Superior temporal gyrus (tissue), 1 donor: Measurements from ENCODE around the gene ZNF384.
A peak's percentile ranks its signal among the peaks of the same experiment; 100 is the strongest.
"Not testable (repeated sequence)": the region's sequence is repeated elsewhere in the genome, so short reads cannot be mapped to it uniquely, and the experiment has no call there.

Source experiments
- DNase-seq: peaks from one replicate; pipeline ENCODE4 v3.0.0-alpha.2; 2016; ENCODE audit errors: extremely low spot score

Gene ZNF384

DNA sequence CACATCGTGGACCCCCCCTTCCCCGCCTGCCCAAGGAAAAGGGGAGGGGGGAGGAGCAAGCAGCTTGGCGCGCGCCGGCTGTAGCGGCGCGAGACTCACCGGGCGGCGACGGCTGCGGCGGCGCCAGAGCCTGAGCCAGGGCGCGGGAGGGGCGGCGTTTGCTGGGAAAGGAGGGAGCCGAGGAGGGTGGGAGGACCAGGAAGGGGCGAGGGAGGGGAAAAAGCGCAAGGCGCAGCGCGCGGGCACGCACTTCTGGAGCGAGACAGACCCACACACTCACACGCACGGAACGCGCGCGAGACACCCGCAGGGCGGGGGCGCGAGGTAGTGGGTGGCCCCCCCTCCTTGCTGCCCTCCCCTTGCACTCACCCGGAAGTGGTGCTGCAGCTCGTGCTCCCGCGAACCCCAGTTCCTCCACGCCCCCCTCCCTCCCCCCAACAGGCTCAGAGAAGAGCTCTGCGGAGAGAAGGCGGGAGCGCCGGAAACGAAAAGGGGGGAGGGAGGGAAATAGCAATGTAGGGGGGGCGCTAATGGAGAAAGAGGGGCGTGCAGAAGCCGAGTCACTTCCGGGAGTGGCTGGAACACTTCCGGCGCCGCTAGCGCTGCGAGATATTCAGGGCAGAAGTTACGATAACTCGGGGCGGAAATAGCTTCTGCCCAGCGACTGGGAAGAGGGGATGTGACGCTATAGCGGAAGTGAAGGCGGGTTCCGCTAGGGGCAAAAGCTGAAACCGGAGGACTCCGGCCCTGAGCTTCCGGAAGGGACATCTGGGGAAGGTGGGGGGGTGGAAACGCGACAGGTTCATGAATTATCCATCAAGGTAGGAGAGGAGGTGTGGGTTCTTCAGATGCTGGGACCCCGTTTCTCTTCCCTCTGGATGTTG lies at the start of gene ZNF384:
ZNF384 (minus strand) TSS at position 377 of the 884 bp plus-strand sequence. CDS start 9,855 bp downstream, outside the sequence.
- peak; percentile 100 for DNase-seq

DNA sequence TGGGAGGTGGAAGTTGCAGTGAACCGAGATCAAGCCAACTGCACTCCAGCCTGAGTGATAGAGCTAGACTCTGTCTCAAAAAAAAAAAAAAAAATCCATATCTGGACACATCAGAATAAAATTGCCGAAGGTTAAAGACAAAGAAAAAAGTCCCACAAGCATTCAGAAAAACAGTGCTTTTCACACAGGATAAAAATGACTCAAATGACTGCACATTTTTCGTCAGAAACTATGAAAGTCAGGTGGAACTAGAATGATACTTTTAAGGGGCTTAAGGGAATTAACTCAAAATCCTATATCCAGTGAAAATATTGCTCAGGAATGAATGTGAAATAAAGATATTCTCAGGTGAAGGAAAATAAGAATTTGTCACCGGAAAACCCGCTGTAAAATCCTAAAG lies 47.6 kb upstream of the ZNF384 start:
- DNase-seq, result no peak

DNA sequence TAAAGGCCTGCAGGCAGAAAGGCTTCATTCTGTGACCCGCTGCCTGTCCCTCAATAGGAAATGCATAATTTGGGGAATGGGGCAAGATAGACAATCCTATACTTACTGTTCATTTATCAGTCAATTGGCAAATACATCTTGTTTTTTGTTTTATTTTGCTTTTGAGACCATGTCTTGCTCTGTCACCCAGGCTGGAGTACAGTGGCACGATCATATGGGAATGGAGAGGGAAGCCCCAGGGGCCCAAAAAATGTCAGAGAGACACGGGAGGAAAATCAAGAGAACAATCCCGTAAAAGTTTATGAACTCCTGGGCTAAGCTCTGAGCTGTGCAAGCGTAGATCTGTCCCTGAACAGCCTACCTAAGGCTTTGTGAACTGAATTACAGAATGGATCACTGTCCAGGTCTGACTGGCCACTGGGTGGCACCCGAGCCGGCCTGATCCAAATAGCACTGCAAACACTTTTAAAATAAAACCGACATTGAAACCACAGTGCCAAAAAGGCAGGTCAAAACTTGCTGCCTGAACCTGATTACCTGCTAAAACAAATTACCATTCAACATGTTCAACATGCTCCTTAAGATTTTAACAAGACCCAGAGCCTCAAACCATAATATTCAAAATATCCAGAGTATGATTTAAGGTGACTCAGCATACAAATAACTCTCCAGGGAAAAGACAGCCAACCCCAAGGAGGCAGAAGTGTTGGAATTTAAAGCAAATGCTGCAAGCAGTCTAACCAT lies 46.4 kb upstream of the ZNF384 start:
- peak; percentile 76 for DNase-seq

DNA sequence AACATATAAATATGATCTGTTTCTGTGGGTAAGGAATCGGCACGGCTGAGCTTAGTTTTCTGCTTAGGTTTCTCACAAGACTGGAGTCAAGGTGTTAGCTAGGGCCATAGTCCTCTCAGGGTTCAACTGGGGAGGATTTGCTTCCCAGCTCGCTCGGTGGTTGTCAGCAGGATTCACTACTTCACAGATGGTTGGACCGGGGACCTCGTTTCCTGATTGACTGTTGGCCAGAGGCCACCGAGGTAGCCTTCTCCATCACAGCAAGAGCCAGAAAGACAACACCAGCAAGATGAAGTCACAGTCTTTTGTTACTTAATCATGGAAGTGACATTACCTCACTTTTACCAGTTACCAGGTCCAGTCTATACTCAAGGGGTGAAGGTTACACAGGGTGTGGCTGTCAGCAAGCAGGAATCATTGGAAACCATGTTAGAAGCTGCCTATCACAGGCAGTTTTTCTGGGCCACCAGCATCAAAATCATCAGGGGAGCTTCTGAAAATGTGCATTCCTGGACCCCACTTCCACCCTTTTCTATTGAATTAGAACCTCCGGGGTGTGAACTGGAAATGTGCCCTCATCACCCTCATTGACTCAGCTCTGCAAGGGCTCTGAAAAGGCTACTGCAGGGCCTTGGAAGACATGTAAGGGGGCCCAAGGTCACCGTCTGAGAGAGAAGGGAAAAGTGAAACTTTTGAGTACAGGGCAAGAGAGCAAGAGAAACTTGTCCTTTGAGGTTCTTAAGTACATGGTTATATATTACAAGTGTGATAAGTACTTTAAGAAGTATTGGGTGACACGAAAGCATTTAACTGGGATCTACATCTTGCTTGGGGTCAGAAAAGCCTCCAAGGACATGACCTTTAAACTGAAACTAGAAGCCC lies 45.6 kb upstream of the ZNF384 start:
- DNase-seq, result no peak

DNA sequence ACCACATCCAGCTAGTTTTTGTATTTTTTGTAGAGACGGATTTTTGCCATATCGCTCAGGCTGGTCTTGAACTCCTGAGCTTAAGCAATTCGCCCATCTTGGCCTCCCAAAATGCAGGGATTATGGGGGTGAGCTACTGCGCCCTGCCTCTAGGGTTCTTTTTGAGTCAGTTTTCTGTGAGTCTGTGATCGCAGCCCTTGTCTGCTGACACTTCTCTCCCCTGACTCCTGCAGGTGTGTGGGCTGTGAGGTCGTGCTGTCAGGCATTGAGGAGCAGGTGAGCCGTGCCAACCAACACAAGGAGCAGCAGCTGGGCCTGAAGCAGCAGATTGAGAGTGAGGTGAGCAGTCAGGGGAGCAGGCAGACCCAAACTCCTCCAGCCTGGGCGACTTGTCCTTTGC lies 41.0 kb upstream of the ZNF384 start:
- DNase-seq, result no peak

DNA sequence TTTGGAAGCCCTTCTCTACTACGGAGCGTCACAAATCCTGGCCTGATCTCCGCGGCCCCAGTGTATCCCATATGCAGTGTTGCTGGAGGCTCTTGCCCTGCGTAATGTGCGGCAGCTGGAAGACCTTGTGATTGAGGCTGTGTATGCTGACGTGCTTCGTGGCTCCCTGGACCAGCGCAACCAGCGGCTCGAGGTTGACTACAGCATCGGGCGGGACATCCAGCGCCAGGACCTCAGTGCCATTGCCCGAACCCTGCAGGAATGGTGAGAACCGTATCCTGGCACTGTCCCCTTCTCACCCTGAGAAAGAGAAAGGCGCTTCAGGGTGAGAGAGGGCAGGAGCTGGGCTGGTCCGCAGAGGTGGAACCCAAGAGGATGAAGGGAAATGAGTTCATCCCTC lies 40.0 kb upstream of the ZNF384 start:
- no peak for DNase-seq

DNA sequence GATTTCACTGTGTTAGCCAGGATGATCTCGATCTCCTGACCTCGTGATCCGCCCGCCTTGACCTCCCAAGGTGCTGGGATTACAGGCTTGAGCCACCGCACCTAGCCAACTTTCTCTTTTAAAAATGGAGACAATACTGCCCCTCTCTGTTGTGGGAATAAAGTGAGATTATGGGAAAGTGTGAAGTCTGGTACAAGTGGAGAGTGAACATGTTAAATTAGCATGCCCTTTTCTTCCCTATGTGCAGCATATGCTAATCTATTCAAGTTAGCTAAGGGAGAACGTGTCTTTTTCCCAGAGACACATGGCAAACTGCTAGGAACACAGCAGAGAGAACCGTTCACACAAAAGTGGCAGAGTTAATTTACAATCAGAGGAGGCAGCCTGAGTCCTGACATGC lies 36.2 kb upstream of the ZNF384 start:
- no peak for DNase-seq

DNA sequence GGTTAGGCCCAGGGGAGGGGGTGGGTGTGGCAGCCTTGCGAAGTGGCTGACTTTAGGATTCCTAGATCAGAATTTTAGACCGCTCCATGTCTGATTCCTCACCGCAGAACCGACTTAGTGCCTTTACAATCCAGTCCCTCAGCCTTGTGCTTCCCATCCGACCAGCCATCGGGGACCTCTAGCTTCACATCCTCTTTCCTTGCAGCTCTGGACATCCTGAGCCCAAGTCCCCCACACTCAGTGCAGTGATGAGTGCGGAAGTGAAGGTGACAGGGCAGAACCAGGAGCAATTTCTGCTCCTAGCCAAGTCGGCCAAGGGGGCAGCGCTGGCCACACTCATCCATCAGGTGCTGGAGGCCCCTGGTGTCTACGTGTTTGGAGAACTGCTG lies 35.2 kb upstream of the ZNF384 start:
- no peak for DNase-seq

DNA sequence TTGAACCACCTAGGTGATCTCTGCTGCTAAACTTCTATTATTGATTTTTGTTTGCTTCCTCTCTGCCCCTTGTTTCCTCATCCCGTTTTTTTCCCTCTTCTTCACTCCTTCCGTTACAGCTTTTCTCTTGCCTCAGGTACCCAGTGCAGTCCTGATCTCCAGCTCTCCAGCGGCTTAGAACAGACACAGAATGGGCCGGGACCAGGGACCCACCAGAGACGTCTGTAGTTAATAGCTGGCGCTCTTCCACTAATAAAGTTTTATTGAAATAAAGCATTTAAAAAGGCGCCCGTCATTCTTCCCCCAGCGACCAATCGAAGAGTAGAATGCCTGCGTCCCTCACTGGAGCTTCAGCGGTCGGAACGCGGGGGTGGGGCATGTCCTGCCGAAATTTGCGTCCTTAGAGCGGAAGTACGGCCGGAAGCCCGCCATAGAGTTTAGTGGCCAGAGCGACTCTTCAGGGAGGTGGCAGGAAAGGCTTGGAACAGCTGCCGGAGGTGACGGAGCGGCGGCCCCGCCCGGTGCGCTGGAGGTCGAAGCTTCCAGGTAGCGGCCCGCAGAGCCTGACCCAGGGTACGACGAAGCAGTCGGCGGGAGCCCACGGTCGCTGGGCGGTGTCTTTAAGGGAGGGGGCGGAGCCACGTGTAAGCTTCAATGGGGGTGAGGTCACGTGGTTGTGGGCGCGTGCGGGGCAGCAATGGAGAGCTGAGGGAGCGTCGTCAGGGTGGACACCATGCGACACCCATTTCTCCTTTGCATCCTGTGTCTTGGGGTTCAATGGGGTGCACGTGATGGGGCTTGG lies 34.6 kb upstream of the ZNF384 start, which contains the start of gene COPS7A:
COPS7A (plus strand) TSS at position 440 of the 802 bp plus-strand sequence. CDS start 611 bp downstream, outside the sequence.
- DNase-seq, result peak; percentile 99

DNA sequence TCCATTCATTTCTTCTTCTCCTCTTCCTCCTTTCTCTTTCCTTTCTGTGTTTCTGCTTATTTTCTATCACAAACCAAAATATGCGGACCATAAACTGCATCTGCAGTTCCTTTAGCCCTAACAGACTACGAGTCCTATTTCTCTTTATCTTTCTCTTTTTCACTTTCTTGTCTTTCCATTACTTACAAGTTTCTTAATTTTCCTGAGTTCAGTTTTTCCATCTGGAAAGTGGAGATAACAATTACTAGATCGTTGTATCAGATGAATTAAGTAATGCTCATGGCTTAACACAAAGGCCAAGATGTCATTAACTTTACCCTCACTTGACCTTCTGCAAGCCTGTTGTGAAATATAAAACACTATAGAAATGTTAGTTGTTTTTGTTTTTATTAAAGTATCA lies 33.7 kb upstream of the ZNF384 start:
- DNase-seq, result no peak

DNA sequence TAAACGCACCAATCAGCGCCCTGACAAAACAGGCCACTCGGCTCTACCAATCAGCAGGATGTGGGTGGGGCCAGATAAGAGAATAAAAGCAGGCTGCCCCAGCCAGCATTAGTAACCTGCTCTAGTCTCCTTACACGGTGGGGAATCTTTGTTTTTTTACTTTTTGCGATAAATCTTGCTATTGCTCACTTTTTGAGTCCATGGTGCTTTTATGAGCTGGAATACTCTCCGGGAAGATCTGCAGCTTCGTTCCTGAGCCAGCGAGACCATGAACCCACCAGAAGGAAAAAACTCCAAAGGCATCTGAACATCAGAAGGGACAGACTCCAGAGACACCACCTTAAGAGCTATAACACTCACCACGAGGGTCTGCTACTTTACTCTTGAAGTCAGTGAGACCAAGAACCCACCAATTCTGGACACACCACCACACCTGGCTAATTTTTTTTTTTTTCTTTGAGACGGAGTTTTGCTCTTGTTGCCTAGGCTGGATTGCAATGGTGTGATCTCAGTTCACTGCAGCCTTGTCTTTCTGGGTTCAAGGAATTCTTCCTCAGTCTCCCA lies 27.8 kb upstream of the ZNF384 start:
- DNase-seq, result no peak

DNA sequence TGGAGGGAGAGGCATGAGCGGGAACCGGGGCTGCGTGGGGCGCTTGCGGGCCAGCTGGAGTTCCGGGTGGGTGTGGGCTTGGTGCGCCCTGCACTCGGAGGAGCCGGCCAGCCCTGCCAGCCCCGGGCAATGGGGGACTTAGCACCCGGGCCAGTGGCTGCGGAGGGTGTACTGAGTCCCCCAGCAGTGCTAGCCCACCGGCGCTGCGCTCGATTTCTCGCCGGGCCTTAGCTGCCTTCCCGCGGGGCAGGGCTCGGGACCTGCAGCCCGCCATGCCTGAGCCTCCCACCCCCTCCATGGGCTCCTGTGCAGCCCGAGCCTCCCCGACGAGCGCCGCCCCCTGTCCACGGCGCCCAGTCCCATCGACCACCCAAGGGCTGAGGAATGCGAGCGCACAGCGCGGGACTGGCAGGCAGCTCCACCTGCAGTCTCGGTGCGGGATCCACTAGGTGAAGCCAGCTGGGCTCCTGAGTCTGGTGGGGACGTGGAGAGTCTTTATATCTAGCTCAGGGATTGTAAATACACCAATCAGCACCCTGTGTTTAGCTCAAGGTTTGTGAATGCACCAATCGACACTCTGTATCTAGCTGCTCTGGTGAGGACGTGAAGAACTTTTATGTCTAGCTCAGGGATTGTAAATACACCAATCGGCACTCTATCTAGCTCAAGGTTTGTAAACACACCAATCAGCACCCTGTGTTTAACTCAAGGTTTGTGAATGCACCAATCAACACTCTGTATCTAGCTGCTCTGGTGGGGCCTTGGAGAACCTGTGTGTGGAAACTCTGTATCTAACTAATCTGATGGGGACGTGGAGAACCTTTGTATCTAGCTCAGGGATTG lies 27.1 kb upstream of the ZNF384 start:
- DNase-seq, result not testable (repeated sequence)

DNA sequence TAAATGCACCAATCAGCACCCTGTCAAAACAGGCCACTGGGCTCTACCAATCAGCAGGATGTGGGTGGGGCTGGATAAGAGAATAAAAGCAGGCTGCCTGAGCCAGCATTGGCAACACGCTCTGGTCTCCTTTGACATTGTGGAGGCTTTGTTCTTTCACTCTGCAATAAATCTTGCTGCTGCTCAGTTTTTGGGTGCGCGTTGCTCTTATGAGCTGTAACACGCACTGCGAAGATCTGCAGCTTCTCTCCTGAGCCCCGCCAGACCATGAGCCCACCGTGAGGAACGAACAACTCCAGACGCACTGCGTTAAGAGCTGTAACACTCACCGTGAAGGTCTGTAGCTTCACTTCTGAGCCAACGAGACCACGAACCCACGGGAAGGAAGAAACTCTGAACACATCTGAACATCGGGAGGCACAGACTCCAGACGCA lies 19.8 kb upstream of the ZNF384 start:
- DNase-seq, result no peak

DNA sequence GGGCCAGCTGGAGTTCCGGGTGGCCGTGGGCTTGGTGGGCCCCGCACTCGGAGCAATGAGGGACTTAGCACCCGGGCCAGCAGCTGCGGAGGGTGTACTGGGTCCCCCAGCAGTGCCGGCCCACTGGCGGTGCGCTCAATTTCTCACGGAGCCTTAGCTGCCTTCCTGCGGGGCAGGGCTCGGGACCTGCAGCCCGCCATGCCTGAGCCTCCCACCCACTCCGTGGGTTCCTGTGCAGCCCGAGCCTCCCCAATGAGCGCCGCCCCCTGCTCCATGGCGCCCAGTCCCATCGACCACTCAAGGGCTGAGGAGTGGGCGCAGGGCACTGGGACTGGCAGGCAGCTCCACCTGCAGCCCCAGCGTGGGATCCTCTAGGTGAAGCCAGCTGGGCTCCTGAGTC lies 19.2 kb upstream of the ZNF384 start:
- not testable (repeated sequence) for DNase-seq

DNA sequence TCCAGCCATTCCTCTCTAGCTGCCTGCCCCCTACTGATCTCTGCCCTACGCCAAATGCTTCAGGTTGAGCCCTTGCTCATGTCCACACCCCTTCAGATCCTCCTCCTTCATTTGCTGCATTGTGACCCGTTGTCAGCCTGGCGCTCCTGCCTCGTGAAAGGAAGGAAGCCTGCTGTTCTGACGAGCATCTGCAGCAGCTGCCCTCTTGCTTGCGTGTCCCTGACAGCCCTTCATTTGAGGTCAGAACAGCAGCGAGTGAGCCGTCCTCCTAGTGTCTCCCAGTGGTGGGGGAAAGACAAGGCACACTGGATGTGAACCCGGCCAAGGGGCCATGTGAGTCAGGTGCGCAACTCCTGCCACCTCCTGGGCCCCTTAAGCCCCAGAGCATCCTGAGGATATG lies 14.5 kb upstream of the ZNF384 start:
- DNase-seq, result no peak

DNA sequence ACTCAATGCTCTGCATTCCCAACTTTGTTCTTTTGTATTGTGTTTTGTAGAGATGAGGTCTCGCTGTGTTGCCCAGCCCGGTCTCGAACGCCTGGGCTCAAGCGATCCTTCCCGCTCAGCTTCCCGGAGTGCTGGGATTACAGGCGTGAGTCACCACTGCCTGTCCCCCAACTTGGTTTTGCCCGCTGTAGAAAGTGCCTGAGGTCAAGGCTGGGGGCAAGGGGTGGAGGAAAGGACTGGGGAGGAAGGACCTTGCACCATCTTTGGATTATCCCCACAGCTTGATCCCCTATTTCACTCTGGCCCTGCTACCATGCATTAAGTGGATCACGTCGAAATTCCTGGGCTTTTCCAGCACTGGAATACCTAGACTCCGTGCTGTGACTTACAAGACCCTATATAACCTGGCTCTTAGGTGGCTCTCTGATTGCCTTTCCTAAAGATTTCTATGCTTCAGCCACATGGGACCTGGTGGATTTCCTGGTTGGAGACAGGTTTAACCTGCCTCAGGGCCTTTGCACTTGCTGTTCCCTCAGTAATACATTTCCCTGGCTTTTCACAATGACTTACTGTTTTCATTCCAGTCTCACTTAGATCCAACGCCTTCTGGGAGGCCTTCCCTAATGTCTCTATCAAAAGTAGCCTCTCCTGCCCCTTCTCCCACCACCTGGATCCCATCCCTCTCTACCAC lies 12.0 kb upstream of the ZNF384 start:
- DNase-seq, result no peak

DNA sequence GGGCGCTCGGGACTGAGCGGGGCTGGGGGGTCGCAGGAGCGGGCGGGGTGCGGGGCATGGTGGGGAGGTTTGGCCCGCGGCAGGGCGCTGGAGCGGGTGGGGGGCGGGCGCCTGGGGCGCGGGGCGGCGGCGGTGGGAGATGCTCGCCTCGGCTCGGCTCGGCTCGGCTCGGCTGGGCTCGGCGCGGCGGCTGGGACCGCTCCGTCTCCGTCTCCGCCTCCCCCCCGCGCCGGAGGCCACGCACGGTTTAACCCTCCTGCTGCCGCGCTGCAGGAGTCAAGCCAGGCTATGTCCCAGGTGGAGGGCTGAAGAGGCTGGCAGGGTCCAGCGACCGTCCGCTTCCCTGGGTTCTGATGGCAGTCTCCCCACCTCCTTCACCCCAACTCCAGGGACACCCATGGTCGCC lies 11.5 kb upstream of the ZNF384 start, which contains the start of gene PIANP:
PIANP (minus strand) TSS at position 170 of the 406 bp plus-strand sequence. CDS start 2,754 bp downstream, outside the sequence.
- peak; percentile 43 for DNase-seq

DNA sequence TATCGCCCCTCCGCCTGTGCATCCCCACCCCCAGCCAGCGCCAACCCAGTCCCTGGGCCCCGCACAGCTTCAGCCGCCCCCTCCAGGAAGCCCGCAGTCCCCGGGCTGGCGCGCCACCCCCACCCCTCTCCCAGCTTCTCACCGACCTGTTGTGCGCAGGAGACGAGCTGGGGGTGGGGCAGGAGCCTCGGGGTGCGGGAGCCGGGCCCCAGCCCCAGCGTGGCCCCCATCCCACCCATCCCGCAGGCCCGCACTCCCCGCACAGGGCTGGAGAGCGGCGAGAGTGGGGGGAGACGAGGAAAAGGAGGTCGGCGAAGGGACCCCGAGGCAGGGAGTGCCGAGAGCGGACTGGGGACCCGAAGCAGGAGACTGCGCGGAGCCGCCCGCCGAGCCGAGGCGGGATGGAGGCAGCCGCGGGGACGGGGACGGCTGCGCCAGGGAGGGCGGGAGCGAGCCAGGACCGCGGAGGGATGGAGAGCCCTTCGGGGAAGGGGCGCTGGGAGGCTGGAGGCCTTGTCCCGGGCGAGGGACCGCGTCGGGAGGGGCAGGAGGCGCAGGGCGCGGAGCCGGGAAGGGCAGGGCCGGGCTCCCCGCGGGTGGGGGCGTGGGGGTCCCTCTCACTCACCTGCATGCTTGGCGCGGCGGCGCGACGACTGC lies 10.9 kb upstream of the ZNF384 start:
- no peak for DNase-seq
